Ishikawa (cell line): ENCODE results near the gene SPEF2.

Experiments used
- CEBPB ChIP-seq: IDR thresholded peaks from 2 replicates; pipeline ENCODE4 v1.6.1; 2012
- CREB1 ChIP-seq: IDR thresholded peaks from 2 replicates; pipeline ENCODE4 v1.6.1; 2012; ENCODE audit warnings: low read depth
- EGR1 ChIP-seq: IDR thresholded peaks from 2 replicates; pipeline ENCODE4 v1.6.1; 2012
- EP300 ChIP-seq: IDR thresholded peaks from 2 replicates; pipeline ENCODE4 v1.6.1; 2012; ENCODE audit warnings: borderline replicate concordance
- FOXM1 ChIP-seq: IDR thresholded peaks from 2 replicates; pipeline ENCODE4 v1.6.1; 2012; ENCODE audit warnings: low read depth, borderline replicate concordance
- NFIC ChIP-seq: IDR thresholded peaks from 2 replicates; pipeline ENCODE4 v1.6.1; 2012
- RAD21 ChIP-seq: IDR thresholded peaks from 2 replicates; pipeline ENCODE4 v1.6.1; 2012; ENCODE audit warnings: low read depth
- TAF1 ChIP-seq: IDR thresholded peaks from 2 replicates; pipeline ENCODE4 v1.6.1; 2012; ENCODE audit warnings: low read depth, mild to moderate bottlenecking
- TCF12 ChIP-seq: IDR thresholded peaks from 2 replicates; pipeline ENCODE4 v1.6.1; 2012; ENCODE audit warnings: low read depth
- TEAD4 ChIP-seq: IDR thresholded peaks from 2 replicates; pipeline ENCODE4 v1.6.1; 2012
- YY1 ChIP-seq: IDR thresholded peaks from 2 replicates; pipeline ENCODE4 v1.6.1; 2012; ENCODE audit warnings: low read depth
- ZBTB7A ChIP-seq: IDR thresholded peaks from 2 replicates; pipeline ENCODE4 v1.6.1; 2012; ENCODE audit warnings: low read depth
- TF ChIP-seq, protein P1 (sequence below): IDR thresholded peaks from 2 replicates; pipeline ENCODE4 v1.6.1; 2012; ENCODE audit warnings: low read depth, mild to moderate bottlenecking
- TF ChIP-seq, protein P2 (sequence below): IDR thresholded peaks from 2 replicates; pipeline ENCODE4 v1.6.1; 2012
- TF ChIP-seq, protein P3 (sequence below): IDR thresholded peaks from 2 replicates; pipeline ENCODE4 v1.6.1; 2012

SPEF2 gene

DNA sequence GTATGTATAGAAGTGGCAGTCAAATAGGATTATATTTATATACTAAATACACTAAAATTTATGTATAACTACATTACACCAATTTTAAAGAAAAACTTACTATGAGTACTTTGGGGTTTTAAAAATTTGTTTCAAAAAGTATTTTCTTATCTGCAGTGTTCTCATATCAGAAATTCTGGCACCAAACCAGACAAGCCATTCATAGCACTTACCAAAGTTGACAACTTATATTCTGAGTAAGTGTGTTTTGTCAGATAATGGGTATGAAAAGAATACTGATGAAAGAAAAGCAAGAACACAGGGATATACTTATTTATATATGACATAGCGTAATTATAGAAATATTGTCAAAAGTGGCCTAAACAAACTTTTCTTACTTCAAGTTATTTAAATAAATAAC is 67.5 kb downstream of the SPEF2 start:
- TF ChIP-seq TEAD4 (no peak), ZBTB7A (no peak), EGR1 (no peak), TAF1 (no peak), FOXM1 (no peak), RAD21 (no peak), NFIC (no peak), CEBPB (no peak), EP300 (no peak), YY1 (no peak), TCF12 (no peak), CREB1 (no peak)
- TF ChIP-seq, protein P1, sequence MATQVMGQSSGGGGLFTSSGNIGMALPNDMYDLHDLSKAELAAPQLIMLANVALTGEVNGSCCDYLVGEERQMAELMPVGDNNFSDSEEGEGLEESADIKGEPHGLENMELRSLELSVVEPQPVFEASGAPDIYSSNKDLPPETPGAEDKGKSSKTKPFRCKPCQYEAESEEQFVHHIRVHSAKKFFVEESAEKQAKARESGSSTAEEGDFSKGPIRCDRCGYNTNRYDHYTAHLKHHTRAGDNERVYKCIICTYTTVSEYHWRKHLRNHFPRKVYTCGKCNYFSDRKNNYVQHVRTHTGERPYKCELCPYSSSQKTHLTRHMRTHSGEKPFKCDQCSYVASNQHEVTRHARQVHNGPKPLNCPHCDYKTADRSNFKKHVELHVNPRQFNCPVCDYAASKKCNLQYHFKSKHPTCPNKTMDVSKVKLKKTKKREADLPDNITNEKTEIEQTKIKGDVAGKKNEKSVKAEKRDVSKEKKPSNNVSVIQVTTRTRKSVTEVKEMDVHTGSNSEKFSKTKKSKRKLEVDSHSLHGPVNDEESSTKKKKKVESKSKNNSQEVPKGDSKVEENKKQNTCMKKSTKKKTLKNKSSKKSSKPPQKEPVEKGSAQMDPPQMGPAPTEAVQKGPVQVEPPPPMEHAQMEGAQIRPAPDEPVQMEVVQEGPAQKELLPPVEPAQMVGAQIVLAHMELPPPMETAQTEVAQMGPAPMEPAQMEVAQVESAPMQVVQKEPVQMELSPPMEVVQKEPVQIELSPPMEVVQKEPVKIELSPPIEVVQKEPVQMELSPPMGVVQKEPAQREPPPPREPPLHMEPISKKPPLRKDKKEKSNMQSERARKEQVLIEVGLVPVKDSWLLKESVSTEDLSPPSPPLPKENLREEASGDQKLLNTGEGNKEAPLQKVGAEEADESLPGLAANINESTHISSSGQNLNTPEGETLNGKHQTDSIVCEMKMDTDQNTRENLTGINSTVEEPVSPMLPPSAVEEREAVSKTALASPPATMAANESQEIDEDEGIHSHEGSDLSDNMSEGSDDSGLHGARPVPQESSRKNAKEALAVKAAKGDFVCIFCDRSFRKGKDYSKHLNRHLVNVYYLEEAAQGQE: no peak
- TF ChIP-seq, protein P2, sequence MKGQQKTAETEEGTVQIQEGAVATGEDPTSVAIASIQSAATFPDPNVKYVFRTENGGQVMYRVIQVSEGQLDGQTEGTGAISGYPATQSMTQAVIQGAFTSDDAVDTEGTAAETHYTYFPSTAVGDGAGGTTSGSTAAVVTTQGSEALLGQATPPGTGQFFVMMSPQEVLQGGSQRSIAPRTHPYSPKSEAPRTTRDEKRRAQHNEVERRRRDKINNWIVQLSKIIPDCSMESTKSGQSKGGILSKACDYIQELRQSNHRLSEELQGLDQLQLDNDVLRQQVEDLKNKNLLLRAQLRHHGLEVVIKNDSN: no peak
- TF ChIP-seq, protein P3, sequence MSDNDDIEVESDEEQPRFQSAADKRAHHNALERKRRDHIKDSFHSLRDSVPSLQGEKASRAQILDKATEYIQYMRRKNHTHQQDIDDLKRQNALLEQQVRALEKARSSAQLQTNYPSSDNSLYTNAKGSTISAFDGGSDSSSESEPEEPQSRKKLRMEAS: no peak

DNA sequence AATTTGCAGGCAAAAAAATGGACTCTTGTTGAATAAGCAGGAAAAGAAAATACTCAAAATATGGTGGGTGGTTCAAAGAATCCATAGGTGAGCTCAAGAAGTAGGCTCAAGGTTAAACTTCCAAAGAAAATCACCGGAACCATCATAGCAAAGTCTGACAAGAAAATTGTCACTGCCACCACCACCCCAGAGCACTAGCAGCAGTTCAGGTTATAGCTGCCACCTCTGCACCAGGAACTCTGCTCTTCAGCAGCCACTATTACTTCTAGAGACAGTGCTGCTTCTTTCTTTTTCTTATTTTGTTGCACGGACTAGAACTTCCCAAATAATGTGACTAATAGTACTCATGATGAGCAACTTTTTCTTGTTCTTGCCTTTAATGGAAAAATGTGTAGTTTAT is 70.3 kb downstream of the SPEF2 start:
- TF ChIP-seq, protein P2: no peak
- TF ChIP-seq CREB1 (no peak), NFIC (no peak), TAF1 (no peak), TEAD4 (no peak), CEBPB (no peak), ZBTB7A (no peak), FOXM1 (no peak), YY1 (no peak), RAD21 (no peak), EP300 (no peak), TCF12 (no peak), EGR1 (no peak)
- TF ChIP-seq, protein P1: no peak
- TF ChIP-seq, protein P3: no peak

DNA sequence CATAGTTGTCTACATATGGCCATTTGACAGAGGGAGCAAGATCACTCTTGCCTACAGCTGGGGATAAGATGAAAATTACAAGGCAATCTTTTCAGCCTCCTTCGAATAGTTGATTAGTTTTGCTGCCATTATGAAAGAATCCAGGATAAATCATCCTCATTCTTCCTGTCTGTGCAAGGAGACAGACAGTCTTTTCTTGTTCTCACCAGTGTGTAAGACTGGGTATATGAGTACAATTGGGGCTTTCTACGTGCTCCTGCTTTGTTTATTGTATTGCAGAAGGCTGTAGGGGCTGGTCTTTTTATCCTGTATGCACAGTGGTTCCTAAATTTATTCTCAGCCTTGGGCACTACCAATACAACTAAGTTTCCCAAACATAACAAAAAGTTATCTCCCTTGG is 76.8 kb downstream of the SPEF2 start:
- TF ChIP-seq, protein P3: no peak
- TF ChIP-seq YY1: no peak
- TF ChIP-seq, protein P1: no peak
- no peak for TF ChIP-seq EGR1
- TF ChIP-seq RAD21: no peak
- TF ChIP-seq CEBPB: no peak
- TF ChIP-seq TAF1: no peak
- TF ChIP-seq NFIC: no peak
- no peak for TF ChIP-seq FOXM1
- no peak for TF ChIP-seq ZBTB7A
- no peak for TF ChIP-seq TCF12
- TF ChIP-seq CREB1: no peak
- TF ChIP-seq, protein P2: no peak
- TF ChIP-seq EP300: no peak

DNA sequence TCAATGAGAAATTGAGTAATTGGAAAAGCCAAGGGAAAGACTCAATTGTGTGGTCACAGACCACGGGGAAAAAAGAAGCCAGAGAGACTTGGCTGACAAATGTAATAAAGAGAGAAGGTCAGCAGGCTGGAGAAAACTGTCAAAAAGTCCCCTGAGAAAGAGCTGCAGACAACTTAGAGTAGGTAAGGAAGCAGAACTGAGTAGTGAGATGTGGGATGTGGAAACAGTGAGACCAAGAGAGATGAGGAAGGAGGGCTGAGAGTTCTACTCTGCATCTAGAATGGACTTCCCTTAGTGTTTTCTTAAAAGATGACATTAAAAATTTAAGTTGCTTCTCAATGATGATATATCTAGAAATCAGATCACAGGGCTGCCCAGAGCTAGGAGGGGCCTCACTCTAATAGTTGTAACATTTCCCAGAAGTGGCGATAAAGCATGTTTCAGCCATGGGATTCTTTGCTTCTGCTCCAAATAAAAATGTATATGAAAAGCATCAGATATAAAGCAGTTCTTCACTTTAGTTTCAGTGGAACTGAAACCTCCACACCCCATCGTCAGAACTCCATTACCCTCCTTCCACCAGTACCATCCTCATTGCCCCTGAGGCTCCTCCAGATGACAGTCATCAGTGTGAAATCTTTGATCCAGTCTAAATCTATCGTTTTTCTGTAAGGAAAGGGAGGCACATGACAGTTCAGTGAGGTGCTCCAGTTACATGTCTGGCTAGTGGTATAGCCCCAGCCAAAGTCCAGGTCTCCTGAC is 80.6 kb downstream of the SPEF2 start:
- TF ChIP-seq, protein P2: no peak
- TF ChIP-seq YY1 (no peak), RAD21 (no peak), EP300 (no peak), TCF12 (no peak)
